ENCODE data around the gene NOL6.
"Not testable (repeated sequence)": the region's sequence is repeated elsewhere in the genome, so short reads cannot be mapped to it uniquely, and the experiment has no call there.

NOL6 gene

GRCh38 chr9:33426843-33427293 lies 46.9 kb downstream of the NOL6 start:
- H3K9me3 ChIP-seq (ENCODE audit: severe bottlenecking), result no peaks in the 10 kb centered on the region
- no peak for DNase-seq
- H3K27me3 ChIP-seq (ENCODE audit: insufficient read depth, low read depth, severe bottlenecking), result no peaks in the 10 kb centered on the region
- TF ChIP-seq CTCF (IDR thresholded peaks at IDR 0.05; ENCODE audit: low read depth, low read length), result no peak
- no peaks in the 10 kb centered on the region for H3K36me3 ChIP-seq
- no peak overlapping the region for H3K27ac ChIP-seq
- H3K4me3 ChIP-seq (ENCODE audit: low read depth, low read length), result no peak overlapping the region

GRCh38 chr9:33425128-33425533 lies 48.6 kb downstream of the NOL6 start:
- H3K4me3 ChIP-seq (ENCODE audit: low read depth, low read length), result no peak overlapping the region
- H3K9me3 ChIP-seq (ENCODE audit: severe bottlenecking), result no peaks in the 10 kb centered on the region
- no peaks in the 10 kb centered on the region for H3K27me3 ChIP-seq (ENCODE audit: insufficient read depth, low read depth, severe bottlenecking)
- no peak for TF ChIP-seq CTCF (IDR thresholded peaks at IDR 0.05; ENCODE audit: low read depth, low read length)
- H3K36me3 ChIP-seq, result no peaks in the 10 kb centered on the region
- no peak overlapping the region; the same call in 1 of the 2 replicates for H3K27ac ChIP-seq
- no peak for DNase-seq

- not testable (repeated sequence) for DNase-seq; H3K9me3 ChIP-seq (ENCODE audit: severe bottlenecking)
Measured at GRCh38 chr9:33424492-33424891, 49.2 kb downstream of the NOL6 start.

GRCh38 chr9:33424043-33424442 lies 49.7 kb downstream of the NOL6 start:
- H3K27me3 ChIP-seq (ENCODE audit: insufficient read depth, low read depth, severe bottlenecking); H3K36me3 ChIP-seq; H3K4me3 ChIP-seq (ENCODE audit: low read depth, low read length); H3K27ac ChIP-seq; H3K9me3 ChIP-seq (ENCODE audit: severe bottlenecking): not testable (repeated sequence)
- peak; percentile 52 for DNase-seq

More at GRCh38 chr9:33424492-33424891, 49.2 kb downstream of the NOL6 start:
- H3K36me3 ChIP-seq; H3K4me3 ChIP-seq (ENCODE audit: low read depth, low read length); H3K27me3 ChIP-seq (ENCODE audit: insufficient read depth, low read depth, severe bottlenecking); H3K27ac ChIP-seq: not testable (repeated sequence)

GRCh38 chr9:33419708-33420303 lies 53.9 kb downstream of the NOL6 start:
- H3K27me3 ChIP-seq (ENCODE audit: insufficient read depth, low read depth, severe bottlenecking), result no peaks in the 10 kb centered on the region
- no peak overlapping the region for H3K27ac ChIP-seq
- H3K36me3 ChIP-seq, result no peaks in the 10 kb centered on the region
- no peak for DNase-seq
- H3K9me3 ChIP-seq (ENCODE audit: severe bottlenecking), result no peaks in the 10 kb centered on the region
- no peak overlapping the region for H3K4me3 ChIP-seq (ENCODE audit: low read depth, low read length)
- TF ChIP-seq CTCF (IDR thresholded peaks at IDR 0.05; ENCODE audit: low read depth, low read length), result no peak

- no peak overlapping the region for H3K4me3 ChIP-seq (ENCODE audit: low read depth, low read length)
- H3K9me3 ChIP-seq (ENCODE audit: severe bottlenecking), result no peaks in the 10 kb centered on the region
- no peaks in the 10 kb centered on the region for H3K27me3 ChIP-seq (ENCODE audit: insufficient read depth, low read depth, severe bottlenecking)
- H3K36me3 ChIP-seq, result no peaks in the 10 kb centered on the region
- no peak for TF ChIP-seq CTCF (IDR thresholded peaks at IDR 0.05; ENCODE audit: low read depth, low read length)
- no peak overlapping the region for H3K27ac ChIP-seq
- DNase-seq, result no peak
Measured at GRCh38 chr9:33418090-33418489, 55.6 kb downstream of the NOL6 start.

- TF ChIP-seq CTCF (IDR thresholded peaks at IDR 0.05; ENCODE audit: low read depth, low read length), result no peak
- DNase-seq, result no peak
- H3K9me3 ChIP-seq (ENCODE audit: severe bottlenecking), result no peaks in the 10 kb centered on the region
- H3K27me3 ChIP-seq (ENCODE audit: insufficient read depth, low read depth, severe bottlenecking), result no peaks in the 10 kb centered on the region
- H3K27ac ChIP-seq, result no peak overlapping the region
- no peaks in the 10 kb centered on the region for H3K36me3 ChIP-seq
- H3K4me3 ChIP-seq (ENCODE audit: low read depth, low read length), result no peak overlapping the region
Measured at GRCh38 chr9:33416996-33417395, 56.7 kb downstream of the NOL6 start.
